ENCODE data around the gene GRK5. TPM values are rescaled to one million over a fixed set of nuclear protein-coding genes. Genes with fewer than 3 reads are reported as not detected.

GRK5 gene
- total RNA-seq, 6 experiments from 2014 or later = 5.9 to 11.5 (median 7.9) TPM

GRCh38 chr10:119469846-119470245, 262.5 kb downstream of the GRK5 start:
- Histone ChIP-seq H3K36me3 (no peaks in the 10 kb centered on the region), H3K27ac (no peak overlapping the region), H3K4me3 (no peak overlapping the region), H3K4me1 (no peaks in the 10 kb centered on the region), H3K27me3 (no peaks in the 10 kb centered on the region), H3K9me3 (no peaks in the 10 kb centered on the region)
- DNase-seq (no peak), ATAC-seq (no peak)
- no peak for TF ChIP-seq POLR2A (IDR thresholded peaks at IDR 0.05)
- TF ChIP-seq, protein P1, sequence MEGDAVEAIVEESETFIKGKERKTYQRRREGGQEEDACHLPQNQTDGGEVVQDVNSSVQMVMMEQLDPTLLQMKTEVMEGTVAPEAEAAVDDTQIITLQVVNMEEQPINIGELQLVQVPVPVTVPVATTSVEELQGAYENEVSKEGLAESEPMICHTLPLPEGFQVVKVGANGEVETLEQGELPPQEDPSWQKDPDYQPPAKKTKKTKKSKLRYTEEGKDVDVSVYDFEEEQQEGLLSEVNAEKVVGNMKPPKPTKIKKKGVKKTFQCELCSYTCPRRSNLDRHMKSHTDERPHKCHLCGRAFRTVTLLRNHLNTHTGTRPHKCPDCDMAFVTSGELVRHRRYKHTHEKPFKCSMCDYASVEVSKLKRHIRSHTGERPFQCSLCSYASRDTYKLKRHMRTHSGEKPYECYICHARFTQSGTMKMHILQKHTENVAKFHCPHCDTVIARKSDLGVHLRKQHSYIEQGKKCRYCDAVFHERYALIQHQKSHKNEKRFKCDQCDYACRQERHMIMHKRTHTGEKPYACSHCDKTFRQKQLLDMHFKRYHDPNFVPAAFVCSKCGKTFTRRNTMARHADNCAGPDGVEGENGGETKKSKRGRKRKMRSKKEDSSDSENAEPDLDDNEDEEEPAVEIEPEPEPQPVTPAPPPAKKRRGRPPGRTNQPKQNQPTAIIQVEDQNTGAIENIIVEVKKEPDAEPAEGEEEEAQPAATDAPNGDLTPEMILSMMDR (IDR thresholded peaks at IDR 0.05) = no peak
- intact Hi-C loops (cut with DNase I) = no loop called here
- WGBS (ENCODE audit: insufficient coverage, low coverage, low lambda C conversion rate, missing lambda C conversion rate) = 72% methylated on average over 7 of the region's 7 CpGs

DNA sequence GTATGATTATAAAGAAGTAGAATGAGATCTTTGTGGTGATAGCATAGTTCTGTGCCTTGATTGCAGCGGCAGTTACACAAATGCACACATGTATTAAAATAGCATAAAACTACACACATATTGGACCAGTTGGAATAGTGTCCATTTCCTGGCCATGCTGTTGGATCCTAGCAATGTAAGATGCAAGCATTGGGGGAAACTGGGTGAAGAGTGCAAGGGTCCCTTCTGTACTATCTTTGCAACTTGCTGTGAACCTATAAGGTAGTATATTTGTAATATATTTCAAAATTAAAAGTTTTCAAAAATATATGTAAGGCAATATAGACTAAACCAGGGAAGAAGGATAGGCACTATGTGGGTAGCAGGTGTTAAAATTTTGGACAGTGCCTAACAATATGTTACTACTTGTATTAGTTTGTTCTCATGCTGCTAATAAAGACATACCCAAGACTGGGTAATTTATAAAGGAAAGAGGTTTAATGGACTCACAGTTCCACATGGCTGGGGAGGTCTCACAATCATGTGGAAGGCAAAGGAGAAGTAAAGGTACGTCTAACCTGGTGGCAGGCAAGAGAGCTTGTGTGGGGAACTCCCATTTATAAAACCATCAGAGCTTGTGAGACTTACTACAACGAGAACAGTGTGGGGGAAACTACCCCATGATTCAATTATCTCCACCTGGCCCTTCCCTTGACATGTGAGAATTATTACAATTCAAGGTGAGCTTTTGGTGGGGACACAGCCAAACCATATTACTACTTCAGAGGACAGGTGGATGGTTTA, 263.7 kb downstream of the GRK5 start:
- 74% methylated on average over 3 of the region's 3 CpGs for WGBS (ENCODE audit: insufficient coverage, low coverage, low lambda C conversion rate, missing lambda C conversion rate)
- TF ChIP-seq POLR2A (IDR thresholded peaks at IDR 0.05) = no peak
- TF ChIP-seq, protein P1 (IDR thresholded peaks at IDR 0.05) = no peak
- no peak overlapping the region for H3K4me3 ChIP-seq
- intact Hi-C loops (cut with DNase I) = no loop called here
- no peaks in the 10 kb centered on the region for H3K9me3 ChIP-seq
- H3K27me3 ChIP-seq = no peaks in the 10 kb centered on the region
- H3K4me1 ChIP-seq = no peaks in the 10 kb centered on the region
- ATAC-seq = no peak
- no peak overlapping the region for H3K27ac ChIP-seq
- H3K36me3 ChIP-seq = no peaks in the 10 kb centered on the region
- DNase-seq = no peak

GRCh38 chr10:119473771-119474170, 266.4 kb downstream of the GRK5 start:
- H3K4me3 ChIP-seq = no peak overlapping the region
- WGBS (ENCODE audit: insufficient coverage, low coverage, low lambda C conversion rate, missing lambda C conversion rate) = no CpG with 5 or more reads among the region's 4 CpGs
- intact Hi-C loops (cut with DNase I) = no loop called here
- H3K27ac ChIP-seq = no peak overlapping the region
- H3K27me3 ChIP-seq = no peaks in the 10 kb centered on the region
- no peaks in the 10 kb centered on the region for H3K4me1 ChIP-seq
- H3K36me3 ChIP-seq = no peaks in the 10 kb centered on the region
- no peaks in the 10 kb centered on the region for H3K9me3 ChIP-seq
- TF ChIP-seq, protein P1 (IDR thresholded peaks at IDR 0.05) = no peak
- no peak for TF ChIP-seq POLR2A (IDR thresholded peaks at IDR 0.05)
- DNase-seq (no peak), ATAC-seq (no peak)

DNA sequence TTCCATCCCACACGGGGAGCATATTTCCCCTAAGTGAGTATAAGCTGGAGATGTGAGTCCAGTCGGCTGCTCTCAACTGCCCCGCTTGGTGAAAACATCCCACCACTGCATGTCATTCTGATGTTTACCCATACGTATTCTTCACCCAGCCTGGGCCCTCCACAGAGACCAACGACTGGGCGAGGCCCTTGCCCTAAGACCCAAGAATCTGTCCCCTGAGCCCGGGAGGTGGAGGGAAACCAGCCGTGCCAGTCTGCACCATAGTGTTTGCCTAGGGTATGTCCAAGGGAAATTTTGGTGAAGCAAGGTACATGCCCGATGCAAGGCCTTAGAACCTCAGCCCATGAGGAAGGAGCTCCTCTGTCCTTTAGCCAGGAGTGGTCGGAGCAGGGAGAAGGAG, 267.2 kb downstream of the GRK5 start:
- intact Hi-C loops (cut with DNase I) = no loop called here
- DNase-seq (no peak), ATAC-seq (no peak)
- TF ChIP-seq, protein P1 (IDR thresholded peaks at IDR 0.05) = no peak
- no peak for TF ChIP-seq POLR2A (IDR thresholded peaks at IDR 0.05)
- no peaks in the 10 kb centered on the region for H3K36me3 ChIP-seq
- no peaks in the 10 kb centered on the region for H3K4me1 ChIP-seq
- H3K27ac ChIP-seq = no peak overlapping the region
- no peaks in the 10 kb centered on the region for H3K9me3 ChIP-seq
- H3K4me3 ChIP-seq = no peak overlapping the region
- 75% methylated on average over 5 of the region's 10 CpGs for WGBS (ENCODE audit: insufficient coverage, low coverage, low lambda C conversion rate, missing lambda C conversion rate)
- no peaks in the 10 kb centered on the region for H3K27me3 ChIP-seq

Data from right lobe of liver (tissue), 6 donors.